ENCODE data around the gene GFI1B. TPM values are rescaled to one million over a fixed set of nuclear protein-coding genes. Genes with fewer than 3 reads are reported as not detected.

Gene GFI1B
- total RNA-seq, 1 donor from 2014 or later, result not detected

- Mint-ChIP-seq H3K27ac (ENCODE audit: unreplicated experiment) (no peak overlapping the region), H3K4me3 (no peak overlapping the region), H3K27me3 (ENCODE audit: low read depth) (peaks cover 22% of the 10 kb centered on the region), H3K9me3 (no peaks in the 10 kb centered on the region), H3K4me1 (peaks cover 16% of the 10 kb centered on the region), H3K36me3 (ENCODE audit: low read depth) (no peaks in the 10 kb centered on the region)
- no peak for DNase-seq (ENCODE audit: low read depth, low spot score)
- no peak for TF ChIP-seq CTCF (conservative IDR thresholded peaks at IDR 0.05)
Measured at GRCh38 chr9:133023117-133023890, 44.8 kb downstream of the GFI1B start.

- Mint-ChIP-seq H3K4me3 (peak overlapping the region; percentile 41), H3K4me1 (peaks cover 33% of the 10 kb centered on the region), H3K27ac (ENCODE audit: unreplicated experiment) (no peak overlapping the region), H3K9me3 (no peaks in the 10 kb centered on the region), H3K36me3 (ENCODE audit: low read depth) (peaks cover 4% of the 10 kb centered on the region), H3K27me3 (ENCODE audit: low read depth) (peaks cover 16% of the 10 kb centered on the region)
- DNase-seq (ENCODE audit: low read depth, low spot score), result no peak
- no peak for TF ChIP-seq CTCF (conservative IDR thresholded peaks at IDR 0.05)
Measured at GRCh38 chr9:133026426-133026825, 47.9 kb downstream of the GFI1B start.

DNA sequence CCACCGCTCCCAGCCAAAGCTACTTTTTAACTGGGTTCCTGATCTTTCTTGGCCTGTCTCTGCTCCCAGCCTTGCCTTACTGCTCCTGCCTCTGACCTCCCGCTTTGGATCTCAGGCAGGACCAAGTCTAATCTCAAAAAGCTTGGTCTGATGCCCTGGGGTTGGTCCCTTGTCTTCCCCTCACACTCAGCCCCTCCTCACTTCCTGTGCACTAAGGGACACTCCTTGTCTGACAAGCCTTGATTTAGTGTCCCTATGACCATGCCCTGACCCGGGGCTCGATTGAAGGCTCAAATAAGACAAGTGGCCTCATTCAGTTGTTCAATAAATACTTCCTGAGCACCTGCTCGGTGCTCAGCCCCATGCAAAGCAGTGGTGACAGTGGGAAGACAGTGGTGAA is 48.6 kb downstream of the GFI1B start:
- H3K9me3 Mint-ChIP-seq, result no peaks in the 10 kb centered on the region
- H3K4me1 Mint-ChIP-seq, result peaks cover 39% of the 10 kb centered on the region
- no peak overlapping the region for H3K27ac Mint-ChIP-seq (ENCODE audit: unreplicated experiment)
- no peak for DNase-seq (ENCODE audit: low read depth, low spot score)
- H3K4me3 Mint-ChIP-seq, result peak overlapping the region; percentile 98
- TF ChIP-seq CTCF (conservative IDR thresholded peaks at IDR 0.05), result no peak
- peaks cover 7% of the 10 kb centered on the region for H3K36me3 Mint-ChIP-seq (ENCODE audit: low read depth)
- H3K27me3 Mint-ChIP-seq (ENCODE audit: low read depth), result peaks cover 14% of the 10 kb centered on the region

DNA sequence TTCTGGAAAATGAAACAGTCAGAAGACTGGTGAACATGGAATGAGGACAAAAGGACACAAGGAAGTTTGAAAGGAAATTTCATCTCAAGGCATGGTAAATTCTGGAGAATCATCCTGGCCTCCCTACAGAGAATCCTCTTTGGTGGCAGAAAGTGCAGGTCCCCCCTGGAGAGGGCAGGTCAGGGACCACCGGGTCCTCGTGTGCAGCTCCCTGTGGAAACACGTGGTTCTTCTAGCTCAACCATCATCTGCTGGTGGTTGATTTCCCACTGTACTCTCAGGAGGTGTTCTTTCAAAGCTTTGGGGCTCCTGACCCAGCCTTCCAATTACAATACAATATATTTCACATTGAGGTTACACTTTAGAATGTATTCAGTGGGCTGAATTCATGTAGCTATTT is 49.7 kb downstream of the GFI1B start:
- peaks cover 10% of the 10 kb centered on the region for H3K27me3 Mint-ChIP-seq (ENCODE audit: low read depth)
- no peak for DNase-seq (ENCODE audit: low read depth, low spot score)
- no peak overlapping the region for H3K27ac Mint-ChIP-seq (ENCODE audit: unreplicated experiment)
- H3K4me1 Mint-ChIP-seq, result peaks cover 44% of the 10 kb centered on the region
- H3K36me3 Mint-ChIP-seq (ENCODE audit: low read depth), result peaks cover 12% of the 10 kb centered on the region
- TF ChIP-seq CTCF (conservative IDR thresholded peaks at IDR 0.05), result no peak
- H3K9me3 Mint-ChIP-seq, result no peaks in the 10 kb centered on the region
- H3K4me3 Mint-ChIP-seq, result peak overlapping the region; percentile 98

GRCh38 chr9:133029994-133030316 is 51.5 kb downstream of the GFI1B start:
- no peak for TF ChIP-seq CTCF (conservative IDR thresholded peaks at IDR 0.05)
- H3K27me3 Mint-ChIP-seq (ENCODE audit: low read depth), result peaks cover 6% of the 10 kb centered on the region
- peaks cover 12% of the 10 kb centered on the region for H3K36me3 Mint-ChIP-seq (ENCODE audit: low read depth)
- DNase-seq (ENCODE audit: low read depth, low spot score), result no peak
- peak overlapping the region; percentile 76 for H3K27ac Mint-ChIP-seq (ENCODE audit: unreplicated experiment)
- no peaks in the 10 kb centered on the region for H3K9me3 Mint-ChIP-seq
- H3K4me3 Mint-ChIP-seq, result peak overlapping the region; percentile 98
- peaks cover 44% of the 10 kb centered on the region for H3K4me1 Mint-ChIP-seq
